ENCODE results near the gene TRIO. TPM values are rescaled to one million over a fixed set of nuclear protein-coding genes. Genes with fewer than 3 reads are reported as not detected.

Gene TRIO
- total RNA-seq, 4 donors from 2014 or later, result 186 to 388 (median 285) TPM

GRCh38 chr5:14277385-14278320 lies 134.5 kb downstream of the TRIO start:
- 88 to 90% methylated on average over 6 to 9 of the region's 9 CpGs for WGBS, 2 donors (ENCODE audit: low coverage in 1 of 2)
- in situ Hi-C loops (cut with MboI; ENCODE audit: low pct_ligation_motif_present in 1 of 4, low pct_unique_long_range_greater_than_20kb in 1 of 4, low sequenced_read_pairs in 3 of 4), result loop anchor here in 3 of 4 donors (25.0 kb wide), 2 partner anchors 265 to 290 kb away; no protein-coding TSS in a partner anchor
- H3K4me1 ChIP-seq, result peaks cover 0 to 3% (median 1%) of the 10 kb centered on the region in 4 donors
- no peak for DNase-seq
- H3K27me3 ChIP-seq, result no peaks in the 10 kb centered on the region
- intact Hi-C loops (cut with DNase I; ENCODE audit: low total_unique reads), result no loop called here
- no peak for TF ChIP-seq EP300 (IDR thresholded peaks at IDR 0.05; ENCODE audit: low read depth)
- no peak for TF ChIP-seq POLR2AphosphoS5 (IDR thresholded peaks at IDR 0.05)
- TF ChIP-seq POLR2A (IDR thresholded peaks at IDR 0.05), result no peak
- TF ChIP-seq CTCF (IDR thresholded peaks at IDR 0.05), result no peak
- H3K27ac ChIP-seq, result no peak overlapping the region
- no peaks in the 10 kb centered on the region for H3K9me3 ChIP-seq
- H3K36me3 ChIP-seq, result no peaks in the 10 kb centered on the region
- no peak overlapping the region for H3K4me3 ChIP-seq

DNA sequence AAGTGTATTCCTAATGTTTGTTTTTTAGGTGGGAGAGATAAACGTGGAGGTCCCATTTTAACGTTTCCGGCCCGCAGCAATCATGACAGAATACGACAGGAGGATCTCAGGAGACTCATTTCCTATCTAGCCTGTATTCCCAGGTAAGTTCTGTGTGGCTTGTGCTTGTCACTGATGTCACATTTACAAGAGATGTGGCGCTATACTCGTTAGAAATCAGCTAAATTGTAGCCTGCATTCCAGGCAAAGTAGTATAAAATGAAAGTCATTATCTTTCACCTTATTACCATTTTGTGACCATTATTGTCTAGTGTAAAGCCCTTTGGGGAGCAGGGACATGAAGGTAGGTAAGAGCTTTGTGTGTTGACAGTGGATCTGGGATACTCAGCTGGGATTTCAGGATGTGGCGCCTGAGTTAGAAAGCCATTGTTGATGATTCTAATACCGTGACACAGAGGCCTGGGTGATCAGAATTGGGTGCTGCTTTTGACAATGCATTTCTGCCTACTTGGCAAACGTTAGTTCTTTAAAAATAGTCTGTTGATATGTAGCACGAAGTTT lies 137.2 kb downstream of the TRIO start:
- Histone ChIP-seq H3K27ac (no peak overlapping the region), H3K4me1 (peaks cover 0 to 6% (median 1%) of the 10 kb centered on the region in 4 donors), H3K36me3 (no peaks in the 10 kb centered on the region), H3K27me3 (no peaks in the 10 kb centered on the region), H3K9me3 (no peaks in the 10 kb centered on the region), H3K4me3 (no peak overlapping the region)
- intact Hi-C loops (cut with DNase I; ENCODE audit: low total_unique reads), result no loop called here
- TF ChIP-seq EP300 (IDR thresholded peaks at IDR 0.05; ENCODE audit: low read depth), result no peak
- TF ChIP-seq POLR2A (IDR thresholded peaks at IDR 0.05), result no peak
- no peak for TF ChIP-seq CTCF (IDR thresholded peaks at IDR 0.05)
- no peak for TF ChIP-seq POLR2AphosphoS5 (IDR thresholded peaks at IDR 0.05)
- no peak for DNase-seq
- 79 to 93% methylated on average over 3 to 11 of the region's 11 CpGs for WGBS, 2 donors (ENCODE audit: low coverage in 1 of 2)
- in situ Hi-C loops (cut with MboI; ENCODE audit: low pct_ligation_motif_present in 1 of 4, low pct_unique_long_range_greater_than_20kb in 1 of 4, low sequenced_read_pairs in 3 of 4), result loop anchor here in 3 of 4 donors (25.0 kb wide), 2 partner anchors 268 to 293 kb away; no protein-coding TSS in a partner anchor

DNA sequence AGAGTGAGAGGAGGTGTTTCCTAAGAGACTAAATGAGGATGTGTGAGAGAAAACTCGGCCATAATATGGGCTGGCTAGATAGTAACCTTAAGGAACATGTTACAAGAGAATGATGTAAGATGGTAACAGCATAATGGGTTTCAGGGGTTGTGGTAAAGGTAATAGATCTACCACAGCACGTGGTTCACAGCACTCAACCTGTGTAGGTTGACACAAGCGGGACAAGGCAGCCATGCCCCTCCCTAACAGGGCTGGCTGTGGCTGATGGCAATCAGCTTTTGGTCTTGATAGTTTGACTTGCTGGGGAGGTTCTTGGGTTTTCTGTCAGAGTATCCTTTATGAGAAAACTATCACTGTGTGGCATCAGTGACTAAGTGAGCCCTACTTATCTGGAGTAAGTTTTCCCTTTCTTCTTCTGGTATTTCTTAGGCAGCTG lies 138.6 kb downstream of the TRIO start:
- no peak for TF ChIP-seq EP300 (IDR thresholded peaks at IDR 0.05; ENCODE audit: low read depth)
- no peak for TF ChIP-seq CTCF (IDR thresholded peaks at IDR 0.05)
- no peak for TF ChIP-seq POLR2A (IDR thresholded peaks at IDR 0.05)
- no peak for TF ChIP-seq POLR2AphosphoS5 (IDR thresholded peaks at IDR 0.05)
- H3K4me3 ChIP-seq, result no peak overlapping the region
- H3K27ac ChIP-seq, result no peak overlapping the region
- in situ Hi-C loops (cut with MboI; ENCODE audit: low pct_ligation_motif_present in 1 of 4, low pct_unique_long_range_greater_than_20kb in 1 of 4, low sequenced_read_pairs in 3 of 4) (loop anchor here in 3 of 4 donors (25.0 kb wide), 2 partner anchors 269 to 294 kb away; no protein-coding TSS in a partner anchor), intact Hi-C loops (cut with DNase I; ENCODE audit: low total_unique reads) (no loop called here)
- no peaks in the 10 kb centered on the region for H3K36me3 ChIP-seq
- no peaks in the 10 kb centered on the region for H3K9me3 ChIP-seq
- DNase-seq, result no peak
- WGBS, 2 donors (ENCODE audit: low coverage in 1 of 2), result 78 to 82% methylated on average over 3 of the region's 3 CpGs
- H3K4me1 ChIP-seq, result peaks cover 0 to 6% (median 1%) of the 10 kb centered on the region in 4 donors
- H3K27me3 ChIP-seq, result no peaks in the 10 kb centered on the region

DNA sequence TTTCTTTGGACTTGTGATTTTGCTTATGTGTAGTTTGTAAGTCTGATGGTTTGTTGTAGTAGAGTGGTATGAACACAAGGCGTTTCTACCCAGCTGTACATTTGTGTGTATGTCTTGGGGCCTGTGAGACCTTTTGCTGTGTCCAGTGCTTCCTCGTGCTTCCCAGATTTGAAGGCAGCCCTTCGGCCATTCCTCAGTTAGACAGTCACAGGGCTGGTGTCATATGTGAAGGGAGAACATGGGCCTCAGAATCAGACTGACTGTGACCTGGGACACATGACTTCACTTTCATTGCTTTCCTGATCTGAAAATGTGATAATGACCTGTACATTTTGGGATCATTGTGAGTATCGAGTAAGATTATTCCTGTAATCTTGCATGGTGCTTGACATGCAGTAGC lies 140.0 kb downstream of the TRIO start:
- WGBS, 2 donors (ENCODE audit: low coverage in 1 of 2), result 69 to 93% methylated on average over 2 to 4 of the region's 4 CpGs
- H3K4me1 ChIP-seq, result peaks cover 0 to 6% (median 1%) of the 10 kb centered on the region in 4 donors
- TF ChIP-seq POLR2AphosphoS5 (IDR thresholded peaks at IDR 0.05) (no peak), POLR2A (IDR thresholded peaks at IDR 0.05) (no peak), EP300 (IDR thresholded peaks at IDR 0.05; ENCODE audit: low read depth) (no peak), CTCF (IDR thresholded peaks at IDR 0.05) (no peak)
- no peak for DNase-seq
- no peaks in the 10 kb centered on the region for H3K36me3 ChIP-seq
- H3K4me3 ChIP-seq, result no peak overlapping the region
- no peaks in the 10 kb centered on the region for H3K9me3 ChIP-seq
- no peak overlapping the region for H3K27ac ChIP-seq
- no peaks in the 10 kb centered on the region for H3K27me3 ChIP-seq
- in situ Hi-C loops (cut with MboI; ENCODE audit: low pct_ligation_motif_present in 1 of 4, low pct_unique_long_range_greater_than_20kb in 1 of 4, low sequenced_read_pairs in 3 of 4), result loop anchor here in 3 of 4 donors (25.0 kb wide), 2 partner anchors 271 to 296 kb away; no protein-coding TSS in a partner anchor
- intact Hi-C loops (cut with DNase I; ENCODE audit: low total_unique reads), result no loop called here

Measured in transverse colon (tissue), 4 donors.